Umbilical cord (tissue), 2 donors: ENCODE measurements around the gene KLHDC4. TPM values are rescaled to one million over a fixed set of nuclear protein-coding genes. Genes with fewer than 3 reads are reported as not detected.
A peak's percentile ranks its signal among the peaks of the same experiment; 100 is the strongest.
"Not testable (repeated sequence)": the region's sequence is repeated elsewhere in the genome, so short reads cannot be mapped to it uniquely, and the experiment has no call there.

Experiments used
- DNase-seq: peaks from one replicate; pipeline ENCODE4 v3.0.0-alpha.2; 2015; ENCODE audit warnings: low spot score
- total RNA-seq: library from RNA; depleted of rRNA; stranded (reverse); fragments of >200 nt; gene quantifications from one replicate; pipeline ENCODE4 v1.2.3, GENCODE V29; 2014; ENCODE audit warnings: low replicate concordance; ENCODE audit not compliant: insufficient read depth

The KLHDC4 gene
- total RNA-seq, 1 donor from 2014 or later, result 35.9 TPM

GRCh38 chr16:87742781-87743490 is 22.9 kb downstream of the KLHDC4 start:
- no peak for DNase-seq

DNA sequence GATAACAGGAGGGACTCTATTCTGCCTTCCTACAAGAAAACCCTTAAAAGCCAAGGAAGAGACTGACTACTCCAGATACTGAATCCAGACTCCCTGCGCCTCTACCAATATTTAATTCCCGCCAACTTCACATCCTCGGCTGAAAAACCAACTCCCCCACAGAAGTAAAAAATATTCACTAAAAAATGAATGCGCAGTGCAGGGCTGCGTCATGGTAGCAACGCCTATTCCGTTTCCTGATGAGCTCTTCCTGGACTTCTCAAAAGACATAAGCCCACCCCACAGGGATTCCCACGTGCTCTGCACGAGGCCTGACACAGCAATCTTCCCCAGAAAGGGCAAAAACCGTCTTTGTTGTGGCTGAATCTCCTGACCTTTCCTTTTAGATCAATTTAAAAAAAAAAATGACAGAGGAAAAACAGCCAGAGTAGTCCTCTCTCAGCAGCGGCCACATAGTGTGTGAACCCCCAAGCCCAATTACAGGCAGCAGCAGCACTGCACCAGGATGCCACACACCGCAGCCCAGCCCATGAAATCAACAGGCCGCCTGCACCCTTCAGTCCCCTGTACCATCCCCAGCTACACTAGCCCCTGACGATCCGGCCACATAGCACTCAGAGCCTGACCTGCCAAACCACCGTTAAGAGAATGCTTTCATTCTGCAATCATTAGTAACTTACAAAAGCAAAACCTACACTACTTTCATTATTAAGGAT is 23.9 kb downstream of the KLHDC4 start:
- no peak for DNase-seq

DNA sequence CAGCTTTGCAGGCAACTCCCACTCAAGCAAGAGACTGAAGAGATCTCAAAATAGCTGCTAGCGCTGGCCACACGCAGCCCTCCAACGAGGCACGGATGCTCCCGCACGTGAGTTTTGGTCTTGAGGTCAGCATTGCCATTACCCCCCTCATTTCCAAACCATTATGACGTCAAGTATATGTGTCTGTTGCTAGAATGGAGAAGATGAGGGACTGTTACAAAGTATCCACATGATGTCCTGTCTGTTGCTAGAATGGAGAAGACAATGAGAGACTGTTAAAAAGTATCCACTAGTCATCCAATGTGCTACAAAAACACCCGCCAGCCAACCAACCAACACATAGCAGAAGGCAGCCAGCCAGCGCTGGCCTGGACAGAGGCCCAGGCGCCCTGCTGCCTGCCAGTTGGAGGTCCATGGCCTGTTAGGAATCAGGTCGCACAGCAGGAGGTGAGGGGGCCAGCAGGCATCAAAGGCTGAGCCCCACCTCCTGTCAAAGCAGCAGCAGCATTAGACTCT is 24.8 kb downstream of the KLHDC4 start:
- no peak for DNase-seq

DNA sequence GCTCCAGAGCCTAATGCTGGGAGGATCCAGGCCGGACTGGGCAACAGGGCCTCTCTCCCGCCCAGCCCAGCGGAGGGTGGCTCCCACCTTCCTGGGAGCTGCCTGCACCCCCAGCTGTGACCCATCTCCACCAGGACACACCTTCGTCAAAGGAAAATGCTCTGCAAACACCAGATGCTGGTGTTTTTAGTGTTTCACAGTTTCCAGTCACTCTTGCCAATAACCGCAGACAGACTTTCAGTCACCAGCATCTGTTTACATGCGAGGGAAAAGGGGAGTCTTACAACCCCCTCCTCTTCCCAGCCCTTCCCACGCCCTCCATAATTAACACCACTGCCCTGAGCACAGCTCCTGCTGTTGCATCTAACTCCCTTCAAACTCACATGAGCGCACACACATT is 25.3 kb downstream of the KLHDC4 start:
- DNase-seq, result no peak

GRCh38 chr16:87739801-87740200 is 26.0 kb downstream of the KLHDC4 start:
- DNase-seq, result no peak

DNA sequence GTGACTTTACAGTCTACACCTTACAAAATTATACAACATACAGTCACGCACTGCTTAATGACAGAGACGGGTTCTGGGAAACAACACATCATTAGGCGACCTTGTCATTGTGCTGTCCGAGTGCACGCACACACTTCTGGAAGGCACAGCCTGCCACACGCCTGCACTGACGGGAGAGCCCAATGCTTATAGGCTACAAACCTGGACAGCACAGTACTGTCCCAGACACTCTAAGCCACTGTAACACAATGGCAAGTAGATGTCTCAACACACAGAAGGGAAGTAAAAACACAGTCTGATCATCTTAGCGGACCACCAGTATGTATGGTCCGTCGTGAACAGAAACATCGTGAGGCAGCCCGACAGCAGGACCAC is 29.8 kb downstream of the KLHDC4 start:
- DNase-seq, result no peak

DNA sequence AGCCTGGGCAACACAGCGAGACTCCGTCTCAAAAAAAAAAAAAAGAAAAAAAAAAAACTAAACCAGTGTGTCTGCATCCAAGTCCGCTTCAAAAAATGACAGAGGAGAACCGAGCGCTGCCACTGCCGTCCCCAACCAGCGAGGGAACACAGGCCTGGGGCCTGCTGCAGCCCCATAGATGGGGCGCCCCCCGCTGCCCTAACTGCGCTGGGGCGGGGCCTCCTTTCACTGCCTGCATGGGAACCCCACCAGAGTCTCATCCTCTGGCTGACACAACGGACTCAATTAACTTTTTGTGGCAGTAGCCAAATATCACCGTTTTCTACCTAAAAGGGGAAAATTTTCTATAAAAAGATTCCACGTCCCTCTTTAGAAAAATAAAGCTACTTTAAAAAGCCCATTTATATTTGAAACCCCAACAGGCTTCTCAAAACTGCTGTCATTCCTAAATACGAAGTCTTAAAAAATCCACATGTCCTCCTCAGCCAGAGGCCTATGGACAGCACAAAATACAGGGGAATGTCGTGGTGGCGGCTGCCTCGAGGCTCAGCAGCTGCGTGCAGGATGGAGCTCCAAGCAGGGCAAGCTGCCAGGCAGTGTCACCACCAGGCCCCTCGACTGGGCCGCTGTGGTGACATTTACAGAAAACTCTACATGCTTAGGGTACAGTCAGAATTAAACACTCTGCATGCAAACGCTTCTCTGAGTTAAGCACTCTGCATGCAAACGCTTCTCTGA is 30.3 kb downstream of the KLHDC4 start:
- no peak for DNase-seq

DNA sequence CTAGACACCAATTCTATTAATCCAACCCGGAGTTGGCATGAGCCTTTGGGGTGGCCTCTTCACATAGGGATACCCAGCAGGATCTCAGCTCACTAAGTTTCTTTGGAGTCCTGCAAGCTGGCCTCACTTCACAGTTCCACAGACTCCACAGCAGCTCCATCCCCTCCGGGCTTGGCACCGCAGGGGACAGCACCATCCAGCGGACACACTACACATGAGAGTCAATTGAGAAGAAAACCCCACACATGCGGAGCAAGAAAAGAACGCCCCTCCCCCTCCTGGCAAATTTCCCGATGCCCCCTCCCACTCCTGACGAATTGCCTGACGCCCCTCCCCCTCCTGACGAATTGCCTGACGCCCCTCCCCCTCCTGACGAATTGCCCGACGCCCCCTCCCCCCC is 31.1 kb downstream of the KLHDC4 start:
- no peak for DNase-seq

DNA sequence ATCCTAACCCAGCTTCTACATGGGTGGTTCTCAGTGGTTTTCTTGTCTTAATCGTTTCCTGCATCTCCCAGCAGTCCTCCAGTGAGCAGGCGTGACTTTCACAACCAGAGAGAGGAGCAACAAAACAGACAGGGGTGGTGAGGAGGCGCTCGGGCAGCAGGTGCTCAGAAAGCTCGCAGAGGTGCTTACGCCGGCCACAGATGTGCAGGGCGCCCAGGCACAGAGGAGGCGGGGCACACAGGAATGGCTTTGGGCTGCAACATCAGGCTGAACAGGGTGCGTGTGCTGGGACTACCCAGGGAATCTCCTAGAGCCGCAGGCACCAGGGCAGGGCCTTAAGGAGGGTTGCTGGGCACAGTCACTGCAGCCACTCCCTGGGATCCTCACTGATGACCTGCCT is 32.6 kb downstream of the KLHDC4 start:
- DNase-seq, result no peak

DNA sequence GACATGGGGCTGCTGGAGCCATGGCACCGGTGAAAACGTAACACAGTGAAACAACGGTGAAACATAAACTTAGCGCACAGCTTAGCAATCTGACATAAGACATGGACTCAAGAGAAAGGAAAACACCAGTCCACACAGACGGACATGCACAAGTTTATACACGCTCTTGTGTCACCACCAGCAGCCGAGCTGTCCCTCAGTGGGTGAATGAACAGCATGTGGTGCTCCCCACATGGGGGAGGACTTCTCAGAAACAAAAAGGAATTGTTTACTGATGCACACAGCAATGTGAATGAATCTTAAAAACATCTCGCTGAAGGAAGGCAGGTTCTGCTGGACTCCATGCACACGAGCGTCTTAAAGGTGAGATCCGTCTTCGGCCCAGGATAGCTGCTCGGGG is 34.2 kb downstream of the KLHDC4 start:
- no peak for DNase-seq

- DNase-seq, result no peak
These were observed 36.4 kb downstream of the KLHDC4 start for GRCh38 chr16:87729266-87729954.

GRCh38 chr16:87728026-87728425 is 37.8 kb downstream of the KLHDC4 start:
- DNase-seq, result no peak

- DNase-seq, result no peak
These were observed 38.4 kb downstream of the KLHDC4 start for GRCh38 chr16:87727346-87727745.

DNA sequence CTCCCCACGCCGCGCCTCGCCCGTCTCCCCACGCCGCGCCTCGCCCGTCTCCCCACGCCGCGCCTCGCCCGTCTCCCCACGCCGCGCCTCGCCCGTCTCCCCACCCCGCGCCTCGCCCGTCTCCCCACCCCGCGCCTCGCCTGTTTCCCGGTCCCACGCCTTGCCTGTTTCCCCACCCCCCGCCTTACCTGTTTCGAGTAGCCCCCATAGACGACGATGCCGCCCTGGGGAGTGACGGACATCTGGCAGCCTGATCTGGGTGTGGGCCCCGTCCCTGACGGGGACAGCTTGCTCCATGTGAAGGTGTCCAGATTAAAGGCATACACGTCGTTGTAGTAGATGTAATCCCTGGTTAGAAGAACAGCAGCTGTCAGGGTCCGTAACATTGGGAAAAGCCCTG is 39.2 kb downstream of the KLHDC4 start:
- DNase-seq, result not testable (repeated sequence)

DNA sequence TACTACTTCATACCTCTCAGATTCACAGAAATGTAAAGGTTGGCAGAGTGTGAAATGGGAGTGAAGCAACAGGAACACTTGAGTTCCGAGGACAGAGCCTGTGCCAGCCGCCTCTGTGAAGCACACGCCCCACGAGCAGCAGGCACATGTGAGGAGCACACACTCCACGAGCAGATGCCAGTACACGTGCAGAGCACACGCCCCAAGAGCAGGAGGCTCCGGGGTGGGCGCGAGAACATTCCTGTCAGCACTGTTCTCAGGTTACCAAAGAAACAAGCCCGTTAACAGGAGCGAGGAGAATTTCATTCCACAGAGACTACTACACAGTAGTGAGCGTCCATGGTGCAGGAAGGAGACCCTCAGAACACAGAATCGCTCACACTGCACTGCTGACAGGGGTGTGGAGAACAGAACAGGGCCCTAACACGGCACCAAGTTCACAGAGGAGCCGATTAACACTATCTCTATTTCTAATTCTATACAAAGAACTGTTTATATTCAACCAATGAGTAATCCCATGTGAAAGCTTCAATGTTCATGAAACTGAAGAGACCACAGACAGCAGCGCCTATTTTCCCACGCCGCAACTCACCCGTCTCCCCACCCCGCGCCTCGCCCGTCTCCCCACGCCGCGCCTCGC is 40.1 kb downstream of the KLHDC4 start:
- DNase-seq, result no peak

- no peak for DNase-seq
These were observed 41.1 kb downstream of the KLHDC4 start for GRCh38 chr16:87724490-87725291.

DNA sequence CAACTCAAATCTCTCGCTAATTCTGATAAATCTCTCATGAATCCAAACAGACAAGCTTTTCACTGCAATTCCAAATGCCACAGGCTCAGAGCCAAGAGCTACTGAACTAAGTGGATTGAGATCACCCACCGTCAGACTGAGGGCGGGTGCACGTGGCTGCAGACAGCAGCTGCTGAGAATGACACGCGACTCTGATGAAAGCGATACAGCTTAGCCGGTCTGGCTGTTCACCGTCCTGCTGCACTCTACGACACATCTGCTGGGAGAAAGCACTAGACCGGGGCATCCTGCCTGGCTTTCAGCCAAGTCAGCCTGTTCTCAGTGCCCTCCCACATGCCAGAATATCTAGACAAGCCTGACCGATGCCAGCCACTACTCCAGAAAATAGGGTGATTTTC is 42.6 kb downstream of the KLHDC4 start:
- DNase-seq, result peak; percentile 26

GRCh38 chr16:87722590-87723225 is 43.1 kb downstream of the KLHDC4 start:
- DNase-seq, result no peak

DNA sequence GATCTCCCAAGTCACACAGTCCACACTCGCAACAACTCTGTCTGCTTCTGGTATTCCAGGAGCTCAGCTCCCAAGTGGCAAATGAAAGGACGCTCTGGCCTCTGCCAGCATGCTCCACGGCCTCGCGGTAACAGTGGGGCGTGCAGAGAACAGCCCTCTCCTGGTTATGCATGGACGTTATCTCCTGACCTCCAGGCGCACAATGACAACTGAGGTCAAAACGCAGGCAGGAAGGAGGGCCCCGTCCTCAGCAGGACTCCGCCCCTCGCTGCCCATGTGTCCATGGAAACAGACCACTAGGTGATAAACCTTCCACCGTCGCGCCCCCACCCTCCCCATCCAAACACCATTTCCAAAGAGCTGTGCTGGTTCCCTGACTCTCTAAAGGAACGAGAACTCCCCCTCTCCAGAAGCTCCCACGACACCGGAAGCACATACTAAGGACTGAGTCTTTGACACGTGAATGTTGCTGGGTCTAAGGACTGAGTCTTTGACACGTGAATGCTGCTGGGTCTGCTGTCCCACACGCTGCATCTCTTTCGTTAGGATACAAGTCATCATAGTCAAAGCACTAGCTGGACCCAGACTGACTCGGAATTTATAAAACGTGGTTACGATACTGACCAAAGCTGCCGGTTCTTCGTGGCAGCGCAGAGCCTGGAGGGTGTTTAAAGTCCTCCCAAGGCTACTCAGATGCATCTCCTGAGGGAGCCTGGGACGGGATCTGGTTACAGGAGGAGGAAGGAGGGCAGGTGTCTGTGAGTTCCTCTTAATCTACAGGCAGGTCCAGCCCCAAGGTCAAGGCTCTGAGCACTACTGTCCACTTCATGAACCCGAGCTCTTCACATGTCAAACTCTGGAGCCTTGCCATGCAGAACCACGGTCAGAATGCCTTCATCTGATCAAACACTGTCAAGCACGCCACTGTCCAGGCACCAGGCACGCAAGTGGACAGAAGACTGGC is 43.9 kb downstream of the KLHDC4 start:
- DNase-seq, result no peak
